Smooth muscle cell (in vitro differentiated cells): ENCODE results near the gene EXOC6B. TPM values are rescaled to one million over a fixed set of nuclear protein-coding genes. Genes with fewer than 3 reads are reported as not detected.

Experiments used
- DNase-seq: peaks from one replicate; lab custom pipeline; 2025; ENCODE audit not compliant: unreplicated experiment; lab: John Stamatoyannopoulos, UW
- H2AFZ ChIP-seq: fragments of 200-600 bp; sonication (generic); 2 replicates; pipeline ENCODE4 v1.6.0; 2016; ENCODE audit warnings: antibody characterized with exemption, low read depth, mild to moderate bottlenecking
- H3F3A ChIP-seq: fragments of 200-600 bp; sonication (generic); 2 replicates; pipeline ENCODE4 v1.6.0; 2017; ENCODE audit warnings: antibody characterized with exemption, low read depth
- H3K27ac ChIP-seq: fragments of 200-600 bp; sonication (generic); 2 replicates; pipeline ENCODE4 v1.5.1; 2016; ENCODE audit warnings: low read depth, mild to moderate bottlenecking
- H3K27me3 ChIP-seq: fragments of 200-600 bp; sonication (generic); 2 replicates; pipeline ENCODE4 v1.6.1; 2016; ENCODE audit warnings: low read depth, mild to moderate bottlenecking
- H3K36me3 ChIP-seq: fragments of 200-600 bp; sonication (generic); 2 replicates; pipeline ENCODE4 v1.5.1; 2016; ENCODE audit warnings: low read depth
- H3K4me1 ChIP-seq: fragments of 200-600 bp; sonication (generic); 2 replicates; pipeline ENCODE4 v1.5.1; 2016; ENCODE audit warnings: low read depth
- H3K4me2 ChIP-seq: fragments of 200-600 bp; sonication (generic); 2 replicates; pipeline ENCODE4 v1.6.0; 2016; ENCODE audit warnings: mild to moderate bottlenecking
- H3K4me3 ChIP-seq: fragments of 200-600 bp; sonication (generic); 2 replicates; pipeline ENCODE4 v1.5.1; 2016; ENCODE audit warnings: mild to moderate bottlenecking
- H3K79me2 ChIP-seq: fragments of 200-600 bp; sonication (generic); 2 replicates; pipeline ENCODE4 v1.6.0; 2016; ENCODE audit warnings: low read depth, mild to moderate bottlenecking
- H3K9ac ChIP-seq: fragments of 200-600 bp; sonication (generic); 2 replicates; pipeline ENCODE4 v1.6.0; 2016; ENCODE audit warnings: low read depth
- H3K9me3 ChIP-seq: fragments of 200-600 bp; sonication (generic); replicated peaks from 2 replicates; pipeline ENCODE4 v1.5.1; 2016; ENCODE audit warnings: low read depth
- H4K20me1 ChIP-seq: fragments of 200-600 bp; sonication (generic); 2 replicates; pipeline ENCODE4 v1.6.0; 2016; ENCODE audit warnings: low read depth
- WGBS: methylation state at CpG from one replicate; pipeline ENCODE4 v1.1.7; 2016; ENCODE audit warnings: low lambda C conversion rate; 5-methylcytosine and 5-hydroxymethylcytosine counted together
- polyA plus RNA-seq: library from polyadenylated mRNA; unstranded; fragments of >200 nt; fragmentation: Nextera tagmentation; extraction: Ambion mirVana; gene quantifications from 2 replicates; pipeline ENCODE4 v1.2.1, GENCODE V29; 2016
- total RNA-seq: library from RNA; depleted of rRNA; stranded (reverse); fragments of >200 nt; gene quantifications from 2 replicates; pipeline ENCODE4 v1.2.3, GENCODE V29; 2014
- TF ChIP-seq, protein P1 (sequence below): fragments of 200-600 bp; sonication (generic); IDR thresholded peaks from 2 replicates; pipeline ENCODE4 v1.5.1; 2017; ENCODE audit warnings: borderline replicate concordance, mild to moderate bottlenecking, antibody characterized with exemption; ENCODE audit not compliant: insufficient read depth, poor library complexity, severe bottlenecking

Gene EXOC6B
- total and polyA plus RNA-seq, 2 experiments from 2014 or later = 6.9 to 19.7 TPM

DNA sequence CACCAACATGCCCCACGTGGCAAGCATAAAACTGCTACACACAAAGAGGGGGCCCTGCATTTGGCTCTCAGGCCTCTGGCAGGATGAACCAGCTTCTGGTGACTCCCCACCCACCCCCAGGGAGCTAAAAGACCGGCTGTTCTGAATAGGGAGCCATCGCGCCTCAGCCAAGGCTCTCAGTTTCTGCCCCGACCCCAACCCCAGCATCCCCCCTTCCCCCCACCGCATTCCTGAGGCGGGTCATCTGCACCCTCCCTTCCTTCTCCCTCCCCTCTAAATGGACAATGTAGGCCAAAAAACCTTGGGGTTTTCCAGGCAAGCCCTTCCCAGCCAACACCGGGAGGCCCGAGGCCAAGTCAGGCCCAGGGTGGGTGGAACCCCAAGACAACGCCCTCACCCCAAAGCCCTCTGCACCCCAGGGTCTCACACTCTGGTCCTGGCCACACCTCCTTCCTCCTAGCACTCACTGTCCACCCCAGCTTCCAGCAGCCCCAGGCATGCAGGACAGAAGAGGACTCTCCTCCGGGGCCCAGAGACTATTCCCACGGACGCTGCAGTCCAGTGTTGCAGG, 683.9 kb downstream of the EXOC6B start:
- DNase-seq = no peak
- H3K4me2 ChIP-seq = no peak overlapping the region
- no peak overlapping the region for H3K4me3 ChIP-seq
- H3K9me3 ChIP-seq = no peaks in the 10 kb centered on the region
- H4K20me1 ChIP-seq = no peaks in the 10 kb centered on the region
- peaks cover 54% of the 10 kb centered on the region for H3K27me3 ChIP-seq
- no peaks in the 10 kb centered on the region for H3F3A ChIP-seq
- 85% methylated on average over 10 of the region's 13 CpGs for WGBS
- H3K9ac ChIP-seq = no peak overlapping the region
- peaks cover 42% of the 10 kb centered on the region for H3K4me1 ChIP-seq
- H2AFZ ChIP-seq = no peak overlapping the region
- no peak overlapping the region for H3K27ac ChIP-seq
- TF ChIP-seq, protein P1, sequence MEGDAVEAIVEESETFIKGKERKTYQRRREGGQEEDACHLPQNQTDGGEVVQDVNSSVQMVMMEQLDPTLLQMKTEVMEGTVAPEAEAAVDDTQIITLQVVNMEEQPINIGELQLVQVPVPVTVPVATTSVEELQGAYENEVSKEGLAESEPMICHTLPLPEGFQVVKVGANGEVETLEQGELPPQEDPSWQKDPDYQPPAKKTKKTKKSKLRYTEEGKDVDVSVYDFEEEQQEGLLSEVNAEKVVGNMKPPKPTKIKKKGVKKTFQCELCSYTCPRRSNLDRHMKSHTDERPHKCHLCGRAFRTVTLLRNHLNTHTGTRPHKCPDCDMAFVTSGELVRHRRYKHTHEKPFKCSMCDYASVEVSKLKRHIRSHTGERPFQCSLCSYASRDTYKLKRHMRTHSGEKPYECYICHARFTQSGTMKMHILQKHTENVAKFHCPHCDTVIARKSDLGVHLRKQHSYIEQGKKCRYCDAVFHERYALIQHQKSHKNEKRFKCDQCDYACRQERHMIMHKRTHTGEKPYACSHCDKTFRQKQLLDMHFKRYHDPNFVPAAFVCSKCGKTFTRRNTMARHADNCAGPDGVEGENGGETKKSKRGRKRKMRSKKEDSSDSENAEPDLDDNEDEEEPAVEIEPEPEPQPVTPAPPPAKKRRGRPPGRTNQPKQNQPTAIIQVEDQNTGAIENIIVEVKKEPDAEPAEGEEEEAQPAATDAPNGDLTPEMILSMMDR = no peak
- H3K79me2 ChIP-seq = no peaks in the 10 kb centered on the region
- H3K36me3 ChIP-seq = no peaks in the 10 kb centered on the region

DNA sequence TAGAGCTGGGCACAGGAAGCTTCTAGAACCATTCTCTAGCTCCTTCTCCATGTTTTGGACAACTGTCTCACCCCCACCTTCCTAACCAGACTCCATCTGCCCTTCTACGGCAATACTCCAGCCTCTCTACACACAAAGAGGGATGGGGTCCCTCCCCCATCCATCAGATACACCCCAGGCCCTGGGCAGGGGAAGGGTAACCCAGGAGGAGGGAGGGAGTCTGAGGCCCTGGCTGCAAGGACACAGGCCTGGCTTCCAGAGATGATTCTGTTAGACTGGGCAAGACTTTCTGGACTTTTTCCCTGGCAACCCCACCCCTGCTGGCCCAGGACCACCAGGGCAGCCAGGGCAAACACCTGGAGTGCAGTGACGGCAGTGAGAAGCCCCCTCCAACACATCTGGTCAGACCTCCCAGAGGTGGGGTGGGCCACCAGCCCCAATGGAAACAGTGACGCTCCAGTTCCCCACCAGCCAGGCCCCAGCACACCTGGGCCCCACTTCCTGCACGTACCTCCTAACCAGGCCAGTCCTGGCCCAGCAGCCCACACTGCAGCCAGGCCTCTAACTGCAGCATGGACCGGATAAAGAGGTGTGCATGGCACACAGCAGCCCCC, 684.7 kb downstream of the EXOC6B start:
- Histone ChIP-seq H3F3A (no peaks in the 10 kb centered on the region), H3K27me3 (peaks cover 45% of the 10 kb centered on the region), H3K4me1 (peaks cover 39% of the 10 kb centered on the region), H3K9me3 (no peaks in the 10 kb centered on the region), H3K9ac (no peak overlapping the region), H3K79me2 (no peaks in the 10 kb centered on the region), H4K20me1 (no peaks in the 10 kb centered on the region), H2AFZ (no peak overlapping the region), H3K4me3 (no peak overlapping the region), H3K27ac (no peak overlapping the region), H3K4me2 (no peak overlapping the region), H3K36me3 (no peaks in the 10 kb centered on the region)
- TF ChIP-seq, protein P1 = no peak
- DNase-seq = no peak
- WGBS = 94% methylated on average over 5 of the region's 5 CpGs

DNA sequence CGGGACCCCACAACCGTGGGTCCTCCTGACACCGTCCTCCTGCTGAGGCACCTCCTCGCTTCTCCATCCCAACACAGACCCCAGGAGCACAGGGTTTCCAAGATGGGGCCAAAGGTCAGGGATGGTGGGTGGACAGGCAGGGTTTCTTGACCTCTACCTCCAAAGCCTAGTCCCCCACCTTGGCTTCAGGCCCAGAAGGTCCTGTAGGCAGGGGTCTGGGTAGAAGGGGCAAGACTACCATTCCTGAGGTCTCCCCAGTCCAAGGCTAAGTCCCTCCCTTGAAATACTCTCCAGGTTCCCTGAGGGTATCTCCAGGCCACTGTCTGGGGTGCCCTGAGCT, 685.2 kb downstream of the EXOC6B start:
- Histone ChIP-seq H3K36me3 (no peaks in the 10 kb centered on the region), H2AFZ (no peak overlapping the region), H3F3A (no peaks in the 10 kb centered on the region), H3K79me2 (no peaks in the 10 kb centered on the region), H3K27me3 (peaks cover 40% of the 10 kb centered on the region), H3K9me3 (no peaks in the 10 kb centered on the region), H3K4me2 (no peak overlapping the region), H3K9ac (no peak overlapping the region), H3K4me1 (peaks cover 35% of the 10 kb centered on the region), H3K27ac (no peak overlapping the region), H4K20me1 (no peaks in the 10 kb centered on the region), H3K4me3 (no peak overlapping the region)
- DNase-seq = no peak
- 97% methylated on average over 4 of the region's 4 CpGs for WGBS
- TF ChIP-seq, protein P1 = no peak
